ENCODE data around the gene ARL15. TPM values are rescaled to one million over a fixed set of nuclear protein-coding genes. Genes with fewer than 3 reads are reported as not detected.

Gene ARL15
- total RNA-seq, 1 donor from 2014 or later = 52.6 TPM

DNA sequence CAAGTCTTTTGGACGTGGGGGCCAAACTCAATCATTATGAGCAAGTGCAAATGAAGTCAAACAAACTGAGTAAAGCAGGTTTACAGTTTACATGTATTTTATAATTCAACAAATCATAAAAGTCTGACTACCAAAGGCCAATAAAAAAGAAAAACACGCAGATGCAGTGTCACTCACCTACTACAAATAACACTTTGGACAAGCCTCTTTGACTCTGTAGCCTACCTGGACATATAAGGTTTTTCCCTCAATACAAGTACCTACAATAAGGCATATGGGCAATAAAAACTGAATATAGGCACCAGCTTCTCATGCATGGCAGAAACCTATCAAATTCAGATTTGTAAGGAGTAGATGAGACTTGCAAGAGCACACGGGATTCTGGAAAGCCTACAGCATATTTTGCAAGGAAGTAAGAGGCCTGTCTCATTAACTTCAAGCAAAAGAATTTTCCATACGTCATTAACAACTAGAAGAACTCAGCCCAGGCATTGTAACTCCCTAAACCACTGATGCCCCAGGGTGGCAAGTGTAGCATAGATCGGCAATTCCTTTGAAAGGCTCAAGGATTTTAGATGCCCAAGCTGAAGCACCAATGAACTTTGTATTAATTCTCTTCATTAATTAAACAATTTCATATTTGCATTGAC is 21.7 kb downstream of the ARL15 start:
- no peak for DNase-seq (ENCODE audit: low read depth, low spot score)

DNA sequence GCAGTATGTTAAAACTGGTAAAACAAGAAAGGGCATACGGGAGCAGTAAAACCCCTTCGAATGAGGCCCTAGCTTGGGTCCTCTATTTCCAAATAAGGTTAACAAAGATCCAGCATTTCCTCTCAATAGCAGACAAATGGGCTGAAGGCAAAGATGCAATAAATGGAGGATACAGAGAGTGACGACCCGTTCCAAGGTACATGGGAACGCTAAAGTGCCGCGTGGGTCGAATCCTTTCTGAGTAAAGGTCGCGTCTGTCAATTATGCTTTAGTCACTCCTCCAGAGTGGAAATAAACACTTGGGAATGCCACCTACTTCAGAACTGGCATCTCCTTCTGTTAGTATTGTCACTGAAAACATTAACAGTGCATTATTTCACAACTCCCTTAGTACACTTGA is 24.7 kb downstream of the ARL15 start:
- no peak for DNase-seq (ENCODE audit: low read depth, low spot score)

GRCh38 chr5:54284586-54284985 is 25.8 kb downstream of the ARL15 start:
- DNase-seq (ENCODE audit: low read depth, low spot score) = no peak

- DNase-seq (ENCODE audit: low read depth, low spot score) = no peak
These were observed 27.5 kb downstream of the ARL15 start for GRCh38 chr5:54282876-54283275.

- DNase-seq (ENCODE audit: low read depth, low spot score) = no peak
These were observed 28.2 kb downstream of the ARL15 start for GRCh38 chr5:54281960-54282692.

- DNase-seq (ENCODE audit: low read depth, low spot score) = no peak
These were observed 30.4 kb downstream of the ARL15 start for GRCh38 chr5:54279960-54280359.

- no peak for DNase-seq (ENCODE audit: low read depth, low spot score)
These were observed 31.2 kb downstream of the ARL15 start for GRCh38 chr5:54278979-54279717.

DNA sequence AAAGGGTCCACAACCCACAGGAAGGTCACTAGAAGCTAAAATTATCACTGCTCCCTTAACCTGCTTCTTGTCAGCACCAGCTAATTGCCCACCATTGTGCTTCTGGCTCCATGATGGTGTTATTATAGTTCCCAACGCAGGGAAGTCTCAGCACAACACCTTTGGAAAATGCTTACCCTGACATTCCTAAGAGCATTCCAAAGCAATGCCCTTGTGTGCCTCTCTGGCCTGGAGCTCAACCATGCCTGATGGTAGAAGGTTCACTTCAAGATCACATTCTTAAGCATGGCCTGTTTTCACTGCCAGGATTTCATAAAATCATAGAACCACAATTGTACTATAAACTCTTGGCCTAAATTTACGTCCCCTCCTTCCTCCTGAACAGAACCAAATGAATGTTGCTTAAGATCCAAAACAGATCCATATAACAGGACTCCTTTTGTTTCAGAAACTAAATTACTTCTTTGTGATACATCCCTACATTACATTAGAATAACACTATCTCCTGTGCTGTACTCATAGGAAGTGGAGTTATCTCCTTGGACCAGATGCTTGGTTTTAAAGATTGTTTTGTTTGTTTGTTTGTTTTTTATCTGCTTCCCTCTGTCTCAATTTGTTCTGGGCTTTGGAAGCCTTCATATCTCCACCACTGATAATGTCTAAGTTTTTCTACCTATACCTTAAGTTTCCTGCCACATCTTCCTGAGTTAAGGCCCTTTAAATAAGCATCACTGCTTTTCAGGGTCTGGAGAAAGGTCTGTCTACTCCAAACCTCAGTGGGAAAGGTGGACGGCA is 32.1 kb downstream of the ARL15 start:
- no peak for DNase-seq (ENCODE audit: low read depth, low spot score)

GRCh38 chr5:54276048-54276447 is 34.3 kb downstream of the ARL15 start:
- DNase-seq (ENCODE audit: low read depth, low spot score) = no peak

- no peak for DNase-seq (ENCODE audit: low read depth, low spot score)
These were observed 35.0 kb downstream of the ARL15 start for GRCh38 chr5:54275361-54275760.

GRCh38 chr5:54274944-54275343 is 35.4 kb downstream of the ARL15 start:
- DNase-seq (ENCODE audit: low read depth, low spot score) = no peak

DNA sequence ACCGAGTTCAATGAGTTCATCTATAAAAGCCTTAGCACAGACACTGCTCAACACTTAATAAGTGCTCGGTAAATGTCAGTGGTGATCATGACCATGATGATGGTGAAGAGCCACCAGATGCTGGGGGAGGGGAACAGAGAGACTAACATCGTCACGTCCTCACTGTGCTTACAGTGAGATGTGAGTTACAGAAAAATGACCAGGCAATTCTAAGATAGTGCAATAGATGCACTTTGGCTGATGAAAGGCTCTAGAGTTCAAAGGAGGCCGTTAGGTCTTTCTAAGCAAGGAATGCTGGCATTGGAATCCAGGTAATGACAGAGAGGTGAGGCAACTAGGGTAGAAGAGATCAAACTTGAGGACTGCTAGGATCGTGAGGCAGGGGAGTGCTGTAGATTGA is 36.7 kb downstream of the ARL15 start:
- DNase-seq (ENCODE audit: low read depth, low spot score) = no peak

- no peak for DNase-seq (ENCODE audit: low read depth, low spot score)
These were observed 37.6 kb downstream of the ARL15 start for GRCh38 chr5:54272746-54273145.

GRCh38 chr5:54270326-54270725 is 40.0 kb downstream of the ARL15 start:
- no peak for DNase-seq (ENCODE audit: low read depth, low spot score)

- no peak for DNase-seq (ENCODE audit: low read depth, low spot score)
These were observed 45.8 kb downstream of the ARL15 start for GRCh38 chr5:54264574-54264973.

GRCh38 chr5:54263447-54263846 is 46.9 kb downstream of the ARL15 start:
- DNase-seq (ENCODE audit: low read depth, low spot score) = no peak

GRCh38 chr5:54261596-54261995 is 48.8 kb downstream of the ARL15 start:
- no peak for DNase-seq (ENCODE audit: low read depth, low spot score)

GRCh38 chr5:54259981-54260380 is 50.4 kb downstream of the ARL15 start:
- DNase-seq (ENCODE audit: low read depth, low spot score) = no peak

DNA sequence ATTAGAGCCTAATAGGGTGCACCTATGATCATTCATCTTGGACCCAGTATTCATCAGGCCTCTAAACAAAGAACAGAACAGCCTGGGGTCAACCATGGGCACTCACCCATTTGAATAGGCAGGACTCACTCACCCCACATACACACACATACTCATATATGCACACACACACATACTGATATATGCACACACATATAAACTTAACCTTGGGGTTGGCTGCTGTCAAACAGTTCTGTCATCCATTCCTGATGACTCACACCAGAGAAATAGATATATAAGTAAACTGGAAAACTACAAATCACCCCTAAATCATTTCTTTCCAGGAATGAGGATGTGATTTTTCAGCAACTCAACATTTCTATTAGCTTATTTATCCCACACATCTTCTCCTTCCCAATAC is 51.3 kb downstream of the ARL15 start:
- no peak for DNase-seq (ENCODE audit: low read depth, low spot score)

- DNase-seq (ENCODE audit: low read depth, low spot score) = no peak
These were observed 52.8 kb downstream of the ARL15 start for GRCh38 chr5:54257366-54258118.

All from pulmonary artery endothelial cell (primary cell).